ENCODE results near the gene USH1G.

GRCh38 chr17:74882517-74883240 is 40.4 kb downstream of the USH1G start:
- TF ChIP-seq CTCF (IDR thresholded peaks at IDR 0.05; ENCODE audit: insufficient read depth, low read length, poor library complexity, severe bottlenecking) (no peak), EZH2phosphoT487 (conservative IDR thresholded peaks at IDR 0.05; ENCODE audit: low read length) (no peak)
